Measurements from ENCODE around the gene C8G. TPM values are rescaled to one million over a fixed set of nuclear protein-coding genes. Genes with fewer than 3 reads are reported as not detected.
A peak's percentile ranks its signal among the peaks of the same experiment; 100 is the strongest.

C8G gene
- polyA plus RNA-seq, 1 donor from 2014 or later, result not detected

- Histone ChIP-seq H3K27me3 (ENCODE audit: insufficient read depth, low read depth, low read length) (no peaks in the 10 kb centered on the region), H3K4me3 (ENCODE audit: low read length) (no peak overlapping the region), H3K36me3 (ENCODE audit: insufficient read depth, low read length) (peaks cover 6% of the 10 kb centered on the region), H3K9me3 (ENCODE audit: low read length) (no peaks in the 10 kb centered on the region), H3F3A (ENCODE audit: insufficient read depth, low read length, poor library complexity, severe bottlenecking) (no peaks in the 10 kb centered on the region), H3K79me2 (replicated peaks; ENCODE audit: insufficient read depth, low read length) (peaks cover 8% of the 10 kb centered on the region), H3K9ac (ENCODE audit: low read length) (no peak overlapping the region), H3K4me2 (ENCODE audit: low read length) (no peak overlapping the region), H3K27ac (ENCODE audit: low read length) (no peak overlapping the region), H2AFZ (ENCODE audit: low read depth, low read length) (no peak overlapping the region), H3K9me2 (ENCODE audit: insufficient read depth, low read length) (no peaks in the 10 kb centered on the region), H4K20me1 (ENCODE audit: insufficient read depth) (no peaks in the 10 kb centered on the region)
- TF ChIP-seq POLR2AphosphoS5 (IDR thresholded peaks at IDR 0.05) (no peak), MXI1 (conservative IDR thresholded peaks at IDR 0.05; ENCODE audit: poor library complexity, severe bottlenecking) (no peak), CTCF (IDR thresholded peaks at IDR 0.05; ENCODE audit: poor library complexity, severe bottlenecking) (no peak), EZH2 (IDR thresholded peaks at IDR 0.05; ENCODE audit: borderline replicate concordance, insufficient read depth, low read length, poor library complexity, severe bottlenecking) (no peak), REST (IDR thresholded peaks at IDR 0.05; ENCODE audit: borderline replicate concordance) (no peak)
Observed at GRCh38 chr9:136941231-136942111, 3.6 kb upstream of the C8G start.

GRCh38 chr9:136942112-136942880 is 2.7 kb upstream of the C8G start:
- H3K9me3 ChIP-seq (ENCODE audit: low read length), result no peaks in the 10 kb centered on the region
- H3K27ac ChIP-seq (ENCODE audit: low read length), result no peak overlapping the region
- H3K9me2 ChIP-seq (ENCODE audit: insufficient read depth, low read length), result no peaks in the 10 kb centered on the region
- no peak overlapping the region for H3K4me2 ChIP-seq (ENCODE audit: low read length)
- TF ChIP-seq EZH2 (IDR thresholded peaks at IDR 0.05; ENCODE audit: borderline replicate concordance, insufficient read depth, low read length, poor library complexity, severe bottlenecking) (no peak), TAF1 (IDR thresholded peaks at IDR 0.05; ENCODE audit: low read depth) (no peak), CTCF (IDR thresholded peaks at IDR 0.05; ENCODE audit: poor library complexity, severe bottlenecking) (no peak), POLR2AphosphoS5 (IDR thresholded peaks at IDR 0.05) (no peak), EP300 (conservative IDR thresholded peaks at IDR 0.05; ENCODE audit: poor library complexity, severe bottlenecking) (no peak), RAD21 (conservative IDR thresholded peaks at IDR 0.05) (no peak), SMC3 (conservative IDR thresholded peaks at IDR 0.05; ENCODE audit: poor library complexity) (no peak), REST (IDR thresholded peaks at IDR 0.05; ENCODE audit: borderline replicate concordance) (no peak), MXI1 (conservative IDR thresholded peaks at IDR 0.05; ENCODE audit: poor library complexity, severe bottlenecking) (no peak)
- H3K79me2 ChIP-seq (replicated peaks; ENCODE audit: insufficient read depth, low read length), result peaks cover 8% of the 10 kb centered on the region
- no peak overlapping the region for H2AFZ ChIP-seq (ENCODE audit: low read depth, low read length)
- peaks cover 6% of the 10 kb centered on the region for H3K36me3 ChIP-seq (ENCODE audit: insufficient read depth, low read length)
- no peaks in the 10 kb centered on the region for H4K20me1 ChIP-seq (ENCODE audit: insufficient read depth)
- no peaks in the 10 kb centered on the region for H3F3A ChIP-seq (ENCODE audit: insufficient read depth, low read length, poor library complexity, severe bottlenecking)
- no peaks in the 10 kb centered on the region for H3K27me3 ChIP-seq (ENCODE audit: insufficient read depth, low read depth, low read length)
- H3K9ac ChIP-seq (ENCODE audit: low read length), result no peak overlapping the region
- peak overlapping the region; percentile 97 for H3K4me3 ChIP-seq (ENCODE audit: low read length)
